ENCODE results near the gene SLC35B4. TPM values are rescaled to one million over a fixed set of nuclear protein-coding genes. Genes with fewer than 3 reads are reported as not detected.

Gene SLC35B4, protein sequence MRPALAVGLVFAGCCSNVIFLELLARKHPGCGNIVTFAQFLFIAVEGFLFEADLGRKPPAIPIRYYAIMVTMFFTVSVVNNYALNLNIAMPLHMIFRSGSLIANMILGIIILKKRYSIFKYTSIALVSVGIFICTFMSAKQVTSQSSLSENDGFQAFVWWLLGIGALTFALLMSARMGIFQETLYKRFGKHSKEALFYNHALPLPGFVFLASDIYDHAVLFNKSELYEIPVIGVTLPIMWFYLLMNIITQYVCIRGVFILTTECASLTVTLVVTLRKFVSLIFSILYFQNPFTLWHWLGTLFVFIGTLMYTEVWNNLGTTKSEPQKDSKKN
- 10 to 100 TPM; 16.7 to 18.1 TPM for total RNA-seq

DNA sequence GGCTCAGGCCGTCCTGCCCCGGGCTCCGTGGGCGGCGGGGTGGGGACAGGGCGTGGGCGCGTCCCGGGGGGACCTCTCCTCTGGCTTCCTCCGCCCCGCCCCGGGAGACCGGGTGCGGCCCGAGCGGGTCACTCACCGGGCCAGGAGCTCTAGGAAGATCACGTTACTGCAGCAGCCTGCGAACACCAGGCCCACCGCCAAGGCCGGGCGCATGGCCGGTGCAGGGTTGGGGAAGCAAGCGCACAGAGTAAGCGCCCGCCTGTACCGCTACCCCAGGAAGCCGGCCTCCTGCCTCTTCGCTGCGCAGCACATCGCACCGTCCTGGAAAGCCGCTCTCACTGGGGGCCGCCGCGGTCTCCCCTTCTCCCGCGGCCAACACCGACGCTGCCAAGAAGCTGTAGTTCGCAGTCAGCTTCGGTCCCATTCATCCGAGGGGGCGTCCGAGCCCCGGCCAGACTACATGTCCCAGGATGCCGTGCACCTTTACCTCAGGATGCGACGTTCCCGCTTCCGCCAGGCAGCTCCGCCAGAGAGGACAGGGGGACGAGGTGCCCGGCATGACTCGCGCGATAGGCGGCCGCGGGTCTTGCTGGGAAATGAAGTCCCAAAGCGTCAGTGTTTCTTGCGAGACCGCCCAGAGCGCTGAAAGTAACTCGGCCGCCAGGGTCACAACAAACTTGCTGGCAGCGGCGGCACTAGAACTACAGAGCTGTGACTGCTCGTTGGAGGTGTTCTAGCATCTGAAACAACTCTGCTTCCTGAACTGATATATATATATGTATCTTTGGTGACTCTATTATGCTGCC lies at the start of gene SLC35B4:
Gene SLC35B4 (minus strand): TSS at position 392 of the 806 bp plus-strand sequence. CDS start 179 bp downstream, at position 213.

Other genes with a start within 250 kb of the SLC35B4 start
- under 1 TPM; 0.15 to 0.19 TPM for gene LRGUK, start 189.6 kb downstream of the SLC35B4 start, total RNA-seq
- gene AKR1B1, start 142.2 kb upstream of the SLC35B4 start, total RNA-seq, result 10 to 100 TPM; 86.4 to 93.8 TPM
- not detected for gene AKR1B10, start 210.6 kb upstream of the SLC35B4 start, total RNA-seq
- gene AKR1B15, start 232.2 kb upstream of the SLC35B4 start, total RNA-seq, result not detected

Measured in activated naive CD4-positive, alpha-beta T cell treated with anti-CD3 and anti-CD28 coated beads, Interleukin-2, amount 10 ng/mL, durations not matched to agents 5 hours and 36 hours (primary cell).